GM21526 (cell line): Measurements from ENCODE around the gene GORASP2.
"Not testable (repeated sequence)": the region's sequence is repeated elsewhere in the genome, so short reads cannot be mapped to it uniquely, and the experiment has no call there.

Experiments
- ATAC-seq: cut with Tn5 transposase; IDR thresholded peaks from one replicate; pipeline ENCODE4 v1.9.1; 2021; ENCODE audit warnings: moderate library complexity; ENCODE audit not compliant: unreplicated experiment, low FRiP score

Gene GORASP2

GRCh38 chr2:170928824-170929685, at the start of gene GORASP2:
Gene GORASP2, plus strand, starts transcription at chr2:170929253. Its CDS starts 88 bp downstream, at chr2:170929341.
- ATAC-seq, result peak; percentile 82

- no peak for ATAC-seq
Observed at GRCh38 chr2:170881840-170882239, 47.2 kb upstream of the GORASP2 start.

DNA sequence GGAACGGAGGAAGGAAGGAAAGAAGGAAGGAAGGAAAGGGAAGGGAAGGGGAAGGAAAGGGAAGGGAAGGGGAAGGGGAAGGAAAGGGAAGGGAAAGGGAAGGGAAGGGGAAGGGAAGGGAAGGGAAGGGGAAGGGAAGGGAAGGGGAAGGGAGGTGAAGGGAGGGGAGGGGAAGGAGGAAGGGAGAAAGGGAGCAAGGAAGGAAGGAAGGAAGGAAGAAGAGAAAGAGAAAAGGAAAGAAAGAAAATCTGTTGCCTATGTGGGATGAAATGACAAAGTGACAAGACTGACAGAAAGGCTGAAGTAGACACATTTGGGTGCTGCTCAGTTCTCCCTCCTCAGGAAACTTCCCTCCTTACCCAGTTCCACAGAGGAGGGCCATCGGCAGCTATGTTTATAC, 46.3 kb upstream of the GORASP2 start:
- no peak for ATAC-seq

DNA sequence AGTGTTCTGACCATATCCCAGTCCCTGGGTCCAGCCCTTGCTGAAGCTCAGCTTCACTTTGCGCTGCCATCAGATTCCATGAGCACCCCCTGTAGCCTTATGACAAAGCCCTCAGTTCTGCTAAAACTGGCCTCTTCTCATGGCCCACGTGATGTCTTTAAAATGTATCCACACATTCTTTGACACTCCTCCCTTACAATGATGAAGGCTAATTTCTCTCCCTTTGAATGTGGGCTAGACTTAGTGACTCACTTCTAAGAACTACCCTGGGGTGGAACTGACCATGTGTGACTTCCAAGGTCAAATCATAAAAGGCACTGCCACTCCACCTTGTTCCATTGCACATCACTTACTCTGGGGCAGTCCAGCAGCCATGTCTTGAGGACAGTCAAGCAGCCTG, 45.4 kb upstream of the GORASP2 start:
- no peak for ATAC-seq

DNA sequence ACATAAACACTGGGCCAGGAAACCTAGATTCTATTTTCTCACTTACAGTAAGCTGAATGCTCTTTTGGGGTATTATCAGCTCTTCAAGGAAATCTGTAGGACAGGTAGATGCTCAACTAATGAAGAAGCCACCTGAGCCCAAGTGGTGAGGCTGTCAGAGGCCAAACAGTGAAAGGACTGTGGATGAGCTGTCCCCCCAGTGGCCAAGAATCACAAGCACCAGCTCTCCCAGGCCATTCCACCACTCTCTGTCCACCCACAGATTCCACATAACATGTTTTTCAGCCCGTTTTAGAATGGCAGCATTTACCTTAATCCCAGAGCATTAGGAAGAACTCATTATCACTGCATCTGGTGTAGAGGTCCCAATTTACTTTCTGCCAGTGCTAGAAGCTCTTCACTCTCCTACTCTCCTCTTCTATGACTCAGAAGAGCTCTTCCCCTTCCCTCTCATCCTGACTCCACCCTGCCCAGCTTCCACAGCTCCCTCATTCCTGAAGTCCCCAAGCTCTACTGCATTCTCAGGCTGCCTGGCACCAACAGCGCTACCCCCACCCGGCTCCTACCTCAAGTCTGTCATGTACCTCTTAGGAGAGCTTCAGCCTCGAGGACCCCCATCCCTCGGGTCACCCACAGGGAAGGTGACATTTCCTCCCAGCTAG, 43.8 kb upstream of the GORASP2 start:
- ATAC-seq, result no peak

- ATAC-seq, result no peak
Observed at GRCh38 chr2:170886386-170886785, 42.7 kb upstream of the GORASP2 start.

- ATAC-seq, result no peak
Observed at GRCh38 chr2:170887496-170887895, 41.6 kb upstream of the GORASP2 start.

GRCh38 chr2:170887896-170888295, 41.2 kb upstream of the GORASP2 start:
- ATAC-seq, result no peak

DNA sequence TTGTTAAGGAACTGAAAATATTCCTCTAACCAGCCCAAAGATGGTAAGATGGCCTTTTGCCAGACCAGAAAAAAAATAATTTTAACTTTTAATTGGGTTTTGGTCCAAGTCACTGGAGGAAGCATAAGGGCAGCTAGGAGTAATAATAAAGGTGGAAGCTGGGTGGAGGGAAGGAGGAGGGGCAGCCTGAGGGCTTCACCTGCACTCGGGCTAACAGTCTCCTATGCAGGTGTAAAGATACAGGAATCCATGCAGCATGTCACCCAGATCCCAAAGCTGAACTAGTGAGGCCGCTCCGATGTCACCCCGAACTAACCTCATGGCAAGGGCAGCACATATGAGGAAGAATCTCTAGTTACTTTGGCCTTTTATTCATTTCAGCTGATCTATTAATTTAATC, 37.2 kb upstream of the GORASP2 start:
- no peak for ATAC-seq

GRCh38 chr2:170892391-170892951, 36.6 kb upstream of the GORASP2 start:
- ATAC-seq, result no peak

DNA sequence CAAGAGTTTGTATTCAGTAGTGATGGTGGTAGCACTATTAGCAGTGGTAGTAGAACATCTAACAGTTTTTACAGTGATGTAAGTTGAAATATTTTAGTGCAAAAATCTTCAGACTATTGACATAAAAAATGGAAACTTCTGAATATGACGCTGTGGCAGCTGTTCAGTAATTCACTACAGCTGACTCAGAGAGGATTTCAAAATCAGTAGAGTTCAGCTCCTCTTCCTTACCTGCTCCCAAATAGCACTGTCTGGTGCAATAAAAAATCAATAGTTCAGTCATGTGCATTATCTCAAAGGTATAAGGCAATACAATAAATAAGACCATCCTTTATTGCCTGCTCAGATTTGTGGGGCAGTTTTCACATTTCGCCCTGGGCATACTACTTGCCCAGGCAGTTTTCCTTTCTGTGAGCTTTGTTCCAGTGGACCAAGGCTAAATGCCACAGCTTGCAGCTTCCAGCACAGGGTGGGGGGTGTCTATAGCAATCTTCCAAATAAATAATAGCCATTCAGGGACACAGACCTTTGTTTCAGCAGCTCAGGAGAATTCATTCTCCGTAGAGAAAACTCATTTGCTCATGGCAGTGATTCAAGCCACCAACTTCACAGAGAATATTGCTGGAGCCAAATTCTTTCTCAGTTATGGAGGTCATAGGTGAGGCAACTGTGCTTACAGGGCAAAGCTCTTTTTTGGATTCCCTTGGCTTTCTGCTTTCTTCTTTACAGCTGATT, 33.9 kb upstream of the GORASP2 start:
- no peak for ATAC-seq

- ATAC-seq, result no peak
Observed at GRCh38 chr2:170896622-170897021, 32.4 kb upstream of the GORASP2 start.

- no peak for ATAC-seq
Observed at GRCh38 chr2:170897108-170897507, 31.9 kb upstream of the GORASP2 start.

DNA sequence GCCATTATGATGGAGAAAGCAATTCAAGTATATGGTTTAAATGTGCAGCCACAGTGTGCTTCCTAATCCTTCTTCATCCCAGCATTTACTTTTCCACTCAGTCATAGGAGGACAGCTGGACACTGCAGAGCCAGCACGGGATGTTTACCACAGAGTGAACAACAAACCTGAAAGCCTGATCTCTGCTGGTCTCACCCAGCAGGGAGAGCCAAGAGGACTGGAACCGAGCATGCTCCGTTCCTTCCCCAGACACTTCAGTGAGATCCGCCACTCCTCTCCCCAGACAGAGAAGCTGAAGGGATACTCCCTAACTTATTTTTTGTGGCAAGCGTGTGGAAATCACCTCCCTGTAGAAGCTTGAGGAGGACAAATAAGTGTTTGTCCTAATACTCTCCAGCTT, 23.2 kb upstream of the GORASP2 start:
- ATAC-seq, result no peak

DNA sequence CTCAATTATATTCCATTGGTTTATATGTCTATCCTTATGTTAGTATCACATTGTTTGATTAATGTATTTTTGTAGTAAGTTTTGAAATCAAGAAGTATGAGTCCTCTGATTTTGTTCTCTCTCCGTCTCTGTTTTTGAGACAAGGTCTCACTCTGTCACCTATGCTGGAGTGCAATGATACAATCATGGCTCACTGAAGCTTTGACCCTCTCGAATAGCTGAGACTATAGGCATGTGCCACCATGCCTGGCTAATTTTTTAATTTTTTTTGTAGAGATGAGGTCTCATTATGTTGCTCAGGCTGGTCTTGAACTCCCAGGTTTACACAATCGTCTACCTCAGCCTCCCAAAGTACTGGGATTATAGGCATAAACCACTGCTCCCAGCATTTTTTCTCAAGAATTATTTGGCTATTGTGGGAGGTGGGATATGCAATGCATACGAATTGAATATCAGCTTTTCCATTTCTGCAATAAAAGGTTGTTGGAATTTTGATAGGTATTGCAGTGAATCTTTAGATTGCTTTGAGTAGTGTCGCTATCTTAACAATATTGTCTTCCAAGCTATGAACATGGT, 17.7 kb upstream of the GORASP2 start:
- ATAC-seq, result no peak

- ATAC-seq, result not testable (repeated sequence)
Observed at GRCh38 chr2:170914994-170915666, 13.9 kb upstream of the GORASP2 start.

GRCh38 chr2:170917219-170917913, 11.7 kb upstream of the GORASP2 start:
- no peak for ATAC-seq

- no peak for ATAC-seq
Observed at GRCh38 chr2:170917957-170918356, 11.1 kb upstream of the GORASP2 start.

GRCh38 chr2:170921873-170922272, 7.2 kb upstream of the GORASP2 start:
- ATAC-seq, result not testable (repeated sequence)
